Subcutaneous adipose tissue (tissue), 4 donors: ENCODE data around the gene PPEF2. TPM values are rescaled to one million over a fixed set of nuclear protein-coding genes. Genes with fewer than 3 reads are reported as not detected.

ENCODE experiments used
- CTCF ChIP-seq: fragments of 450-650 bp; IDR thresholded peaks from one replicate; pipeline ENCODE4 v1.5.1; 2016; ENCODE audit warnings: low read depth, mild to moderate bottlenecking, control low read depth, antibody characterized with exemption, moderate library complexity
- total RNA-seq, 4 donors: library from RNA; depleted of rRNA; stranded (reverse); fragments of >200 nt; gene quantifications; one replicate each; pipeline ENCODE4 v1.1.0, GENCODE V29; 2016

Gene PPEF2
- total RNA-seq, 4 donors from 2014 or later: 0.17 TPM; not detected in 3

- TF ChIP-seq CTCF: no peak
Observed at GRCh38 chr4:75891611-75892010, 10.6 kb downstream of the PPEF2 start.

- TF ChIP-seq CTCF: no peak
Observed at GRCh38 chr4:75889537-75890199, 12.6 kb downstream of the PPEF2 start.

- no peak for TF ChIP-seq CTCF
Observed at GRCh38 chr4:75886104-75886503, 16.1 kb downstream of the PPEF2 start.

- TF ChIP-seq CTCF: no peak
Observed at GRCh38 chr4:75881476-75881875, 20.8 kb downstream of the PPEF2 start.

- no peak for TF ChIP-seq CTCF
Observed at GRCh38 chr4:75880278-75880677, 22.0 kb downstream of the PPEF2 start.

GRCh38 chr4:75878246-75878756 is 24.0 kb downstream of the PPEF2 start:
- no peak for TF ChIP-seq CTCF

GRCh38 chr4:75876218-75876617 is 26.0 kb downstream of the PPEF2 start:
- TF ChIP-seq CTCF: no peak
